ENCODE results near the gene AKAP13. TPM values are rescaled to one million over a fixed set of nuclear protein-coding genes. Genes with fewer than 3 reads are reported as not detected.

AKAP13 gene
- total and polyA plus RNA-seq, 2 of the 13 experiments (the other 11 are each of a cell fraction or from before 2014, with no cell fraction given): 6.7 to 27.1 TPM

- Histone ChIP-seq H3K9me3 (ENCODE audit: low read length) (no peaks in the 10 kb centered on the region), H3K27ac (ENCODE audit: extremely low read length, insufficient read depth, low read length) (no peak overlapping the region), H4K20me1 (ENCODE audit: insufficient read depth, low read length) (peaks cover 6% of the 10 kb centered on the region; the same call in 1 of the 2 replicates), H3K4me1 (ENCODE audit: insufficient read depth, low read length) (peaks cover 53% of the 10 kb centered on the region), H3K4me3 (replicated peaks in 1 of 3; ENCODE audit: insufficient read depth in 1 of 3, low read depth in 2 of 3, low read length in 3 of 3) (no peak overlapping the region), H3K4me2 (ENCODE audit: low read depth, low read length) (no peak overlapping the region), H3K36me3 (replicated peaks in 1 of 2; ENCODE audit: control insufficient read depth in 1 of 2, insufficient read depth in 2 of 2, low read length in 2 of 2) (no peaks in the 10 kb centered on the region), H3K27me3 (ENCODE audit: control insufficient read depth in 1 of 2, insufficient read depth in 2 of 2, low read length in 2 of 2) (no peaks in the 10 kb centered on the region), H3K79me2 (ENCODE audit: insufficient read depth, low read length) (peaks cover 89% of the 10 kb centered on the region), H2AFZ (ENCODE audit: low read length) (no peak overlapping the region), H3K9ac (ENCODE audit: insufficient read depth, low read depth, low read length) (no peak overlapping the region)
- in situ Hi-C loops (cut with HindIII; ENCODE audit: extremely low pct_ligation_motif_present, low pct_unique_long_range_greater_than_20kb): no loop called here
- CTCF ChIA-PET (ENCODE audit: low intra/inter-chr PET ratio, low total read pairs): no interaction called here
- intact Hi-C loops (cut with micrococcal nuclease; ENCODE audit: unreplicated experiment): no loop called here
- TF ChIP-seq NFYB (CRISPR knock-in tag; IDR thresholded peaks at IDR 0.05) (no peak), ISX (CRISPR knock-in tag; conservative IDR thresholded peaks at IDR 0.05) (no peak), ZNF574 (CRISPR knock-in tag; IDR thresholded peaks at IDR 0.05) (no peak)
- ATAC-seq (no peak), FAIRE-seq (no peak), DNase-seq (ENCODE audit: low spot score) (no peak)
- WGBS (ENCODE audit: low lambda C conversion rate): 94% methylated on average over 2 of the region's 2 CpGs
- POLR2A ChIA-PET: no interaction called here
- no TSS peak for BruUV-seq (replicated peaks)
These were observed 12.8 kb downstream of the AKAP13 start for GRCh38 chr15:85393210-85393609.

- Histone ChIP-seq H4K20me1 (ENCODE audit: insufficient read depth, low read length) (peaks cover 6% of the 10 kb centered on the region; the same call in 1 of the 2 replicates), H3K27ac (ENCODE audit: extremely low read length, insufficient read depth, low read length) (peak overlapping the region; percentile 55), H3K36me3 (replicated peaks in 1 of 2; ENCODE audit: control insufficient read depth in 1 of 2, insufficient read depth in 2 of 2, low read length in 2 of 2) (no peaks in the 10 kb centered on the region), H3K9ac (ENCODE audit: insufficient read depth, low read depth, low read length) (no peak overlapping the region), H3K79me2 (ENCODE audit: insufficient read depth, low read length) (peaks cover 76% of the 10 kb centered on the region), H3K4me2 (ENCODE audit: low read depth, low read length) (peak overlapping the region; percentile 37; the same call in 1 of the 2 replicates), H3K27me3 (ENCODE audit: control insufficient read depth in 1 of 2, insufficient read depth in 2 of 2, low read length in 2 of 2) (no peaks in the 10 kb centered on the region), H3K4me1 (ENCODE audit: insufficient read depth, low read length) (peaks cover 52% of the 10 kb centered on the region), H3K4me3 (replicated peaks in 1 of 3; ENCODE audit: insufficient read depth in 1 of 3, low read depth in 2 of 3, low read length in 3 of 3) (no peak overlapping the region), H2AFZ (ENCODE audit: low read length) (no peak overlapping the region), H3K9me3 (ENCODE audit: low read length) (no peaks in the 10 kb centered on the region)
- ATAC-seq (peak; percentile 62), DNase-seq (ENCODE audit: low spot score) (peak; percentile 66), FAIRE-seq (peak; percentile 4)
- POLR2A ChIA-PET: interaction anchor here (1.1 to 1.5 kb wide), 2 partner anchors 15 to 19 kb away, joined by 3 to 6 read pairs; partner anchors contain the start of gene AKAP13
- intact Hi-C loops (cut with micrococcal nuclease; ENCODE audit: unreplicated experiment) (loop anchor here (2.0 kb wide), 1 partner anchor 18 kb away; no protein-coding TSS in a partner anchor), in situ Hi-C loops (cut with HindIII; ENCODE audit: extremely low pct_ligation_motif_present, low pct_unique_long_range_greater_than_20kb) (no loop called here)
- no TSS peak for BruUV-seq (replicated peaks)
- WGBS (ENCODE audit: low lambda C conversion rate): 72% methylated on average over 2 of the region's 2 CpGs
- CTCF ChIA-PET (ENCODE audit: low intra/inter-chr PET ratio, low total read pairs): no interaction called here
- TF ChIP-seq SOX13 (IDR thresholded peaks at IDR 0.05) (peak; percentile 38; the same call in 1 of the 2 replicates), SOX13 (CRISPR knock-in tag; conservative IDR thresholded peaks at IDR 0.05 in 1 of 2, IDR thresholded peaks at IDR 0.05 in 1 of 2) (peak in 1 of 2 experiments; percentile 89; a peak in 2 of 4 replicates), CREM (IDR thresholded peaks at IDR 0.05) (0 out of 2 replicates have a peak, but pooled peaks have one; percentile 19), CREM (CRISPR knock-in tag; IDR thresholded peaks at IDR 0.05) (no peak), PATZ1 (CRISPR knock-in tag; IDR thresholded peaks at IDR 0.05) (no peak), THRA (CRISPR knock-in tag; IDR thresholded peaks at IDR 0.05; ENCODE audit: borderline replicate concordance) (peak; percentile 28; the same call in 1 of the 2 replicates), SAP130 (CRISPR knock-in tag; IDR thresholded peaks at IDR 0.05; ENCODE audit: low read depth) (0 out of 2 replicates have a peak, but pooled peaks have one; percentile 36), FOSL2 (CRISPR knock-in tag; IDR thresholded peaks at IDR 0.05) (peak; percentile 59)
These were observed 14.3 kb downstream of the AKAP13 start for GRCh38 chr15:85394554-85395333.
